NCI-H1092 treated with DMSO at 0.1 percent for 48 hours (cell line): ENCODE data around the gene ULBP2.
A peak's percentile ranks its signal among the peaks of the same experiment; 100 is the strongest.
"Not testable (repeated sequence)": the region's sequence is repeated elsewhere in the genome, so short reads cannot be mapped to it uniquely, and the experiment has no call there.

Source experiments
- DNase-seq: peaks from one replicate; lab custom pipeline; 2025; lab: John Stamatoyannopoulos, UW

The ULBP2 gene

DNA sequence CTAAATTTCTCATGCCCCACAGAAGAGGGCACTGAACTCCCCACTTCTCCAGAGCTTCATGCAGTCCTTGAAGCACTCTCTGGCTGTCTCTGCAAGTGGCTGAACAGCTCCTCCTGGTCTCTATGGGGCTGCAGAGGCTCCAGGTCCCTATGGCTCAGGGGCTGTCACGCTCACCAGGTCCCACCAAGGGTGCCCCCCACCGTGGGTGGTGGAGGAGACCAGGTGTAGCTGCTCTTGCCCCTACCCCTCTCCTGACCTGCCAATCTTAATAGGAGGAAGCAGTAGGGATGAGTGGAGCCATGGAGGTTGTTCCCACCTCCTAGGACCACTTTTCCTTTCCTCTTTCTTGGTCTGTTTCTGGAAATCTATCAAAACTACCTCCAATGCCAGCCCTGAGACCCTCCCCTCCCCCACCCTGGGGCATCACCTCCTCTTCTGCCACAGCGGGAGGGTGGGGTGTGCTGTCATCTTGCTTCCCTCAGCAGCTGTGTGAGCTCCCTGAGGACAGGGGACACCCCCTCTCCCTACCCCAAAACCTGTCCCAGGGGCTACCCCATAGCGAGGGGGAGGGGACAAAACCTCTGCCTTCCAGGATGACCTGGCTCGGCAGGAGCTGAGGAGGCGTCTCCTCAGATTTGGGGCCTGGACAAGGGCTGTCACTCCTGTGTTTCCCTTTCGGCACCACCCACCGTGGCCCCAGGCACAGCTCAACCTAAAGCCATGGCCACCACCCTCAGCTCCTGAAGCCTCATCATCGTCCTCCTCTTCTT is 31.9 kb upstream of the ULBP2 start:
- no peak for DNase-seq

DNA sequence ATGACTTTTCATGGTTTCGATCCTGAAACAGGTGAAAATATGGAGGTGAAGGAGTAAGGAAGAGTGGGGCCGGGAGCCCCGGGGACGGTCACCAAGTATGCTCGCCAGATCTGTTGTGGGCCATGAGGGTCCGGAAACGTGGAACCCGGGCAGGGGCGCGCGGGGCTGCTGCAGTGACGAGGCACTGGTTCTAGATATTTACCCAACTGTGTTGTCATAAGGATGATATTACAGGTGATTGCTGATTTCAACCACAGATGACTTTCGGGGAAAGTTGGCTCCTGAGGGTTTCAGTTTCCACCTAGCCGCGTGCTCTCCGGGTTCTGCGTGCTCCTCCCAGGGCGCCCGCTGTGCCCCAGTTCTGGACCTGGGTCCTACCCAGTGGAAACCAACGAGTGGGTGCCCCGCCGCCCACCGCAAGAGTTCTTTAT is 31.1 kb upstream of the ULBP2 start:
- no peak for DNase-seq

DNA sequence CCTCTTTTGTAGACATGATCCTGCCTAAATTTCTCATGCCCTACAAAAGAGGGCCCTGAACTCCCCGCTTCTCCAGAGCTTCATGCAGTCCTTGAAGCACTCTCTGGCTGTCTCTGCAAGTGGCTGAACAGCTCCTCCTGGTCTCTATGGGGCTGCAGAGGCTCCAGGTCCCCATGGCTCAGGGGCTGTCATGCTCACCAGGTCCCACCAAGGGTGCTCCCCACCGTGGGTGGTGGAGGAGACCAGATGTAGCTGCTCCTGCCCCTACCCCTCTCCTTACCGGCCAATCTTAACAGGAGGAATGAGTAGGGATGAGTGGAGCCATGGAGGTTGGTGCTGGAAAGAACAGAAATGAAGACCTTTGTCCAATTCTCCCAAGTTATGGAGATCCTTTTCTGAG is 29.1 kb upstream of the ULBP2 start:
- not testable (repeated sequence) for DNase-seq

DNA sequence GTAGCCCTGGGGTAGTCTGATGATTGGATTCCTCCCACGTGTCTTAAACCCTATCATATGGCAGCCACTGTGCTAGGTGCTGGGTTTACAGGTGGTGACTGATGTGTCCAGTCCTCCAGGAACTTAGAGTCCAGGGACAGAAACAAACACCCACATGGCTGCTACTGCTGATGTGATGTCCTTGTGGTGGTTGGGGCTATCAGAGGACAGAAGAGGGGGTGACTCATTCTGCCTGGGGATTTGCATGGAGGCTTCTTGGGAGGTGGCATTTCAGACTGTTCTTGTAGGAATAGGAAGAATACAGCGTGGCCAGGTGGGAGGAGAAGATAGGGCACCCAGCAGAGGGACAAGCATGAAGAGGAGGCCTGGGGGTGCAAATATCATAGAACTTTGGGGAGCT is 28.7 kb upstream of the ULBP2 start:
- DNase-seq, result no peak

DNA sequence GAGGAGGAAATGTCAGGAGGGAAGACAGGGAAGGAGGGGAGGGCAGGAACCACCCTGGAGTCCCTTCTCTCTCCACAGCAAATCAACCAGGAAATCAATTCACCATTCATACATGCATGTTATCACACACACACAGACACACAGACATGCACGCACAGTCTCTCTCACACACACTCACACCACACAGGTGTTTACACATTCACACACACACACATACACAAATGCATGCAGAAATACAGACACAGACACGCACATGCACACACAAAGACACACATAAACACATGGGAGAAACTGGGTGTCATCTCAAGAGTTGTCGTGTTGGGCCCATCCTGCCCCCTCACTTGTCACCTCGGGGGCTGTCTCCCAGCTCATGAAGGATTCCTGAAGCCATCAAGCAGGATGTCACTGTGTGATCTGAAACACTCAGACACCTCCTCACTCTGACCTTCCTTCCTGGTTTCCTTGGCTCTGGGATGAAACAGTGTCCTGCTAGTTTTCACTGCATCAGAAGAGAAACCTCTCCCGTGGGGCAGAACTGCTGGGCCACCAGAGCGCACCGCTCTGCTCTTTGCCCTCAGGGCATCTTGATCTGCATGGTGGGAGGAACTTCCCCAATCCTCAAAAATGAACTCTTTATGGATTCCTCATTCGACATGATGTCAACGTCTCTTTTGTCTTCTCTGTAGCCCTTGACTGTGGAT is 28.1 kb upstream of the ULBP2 start:
- no peak for DNase-seq

DNA sequence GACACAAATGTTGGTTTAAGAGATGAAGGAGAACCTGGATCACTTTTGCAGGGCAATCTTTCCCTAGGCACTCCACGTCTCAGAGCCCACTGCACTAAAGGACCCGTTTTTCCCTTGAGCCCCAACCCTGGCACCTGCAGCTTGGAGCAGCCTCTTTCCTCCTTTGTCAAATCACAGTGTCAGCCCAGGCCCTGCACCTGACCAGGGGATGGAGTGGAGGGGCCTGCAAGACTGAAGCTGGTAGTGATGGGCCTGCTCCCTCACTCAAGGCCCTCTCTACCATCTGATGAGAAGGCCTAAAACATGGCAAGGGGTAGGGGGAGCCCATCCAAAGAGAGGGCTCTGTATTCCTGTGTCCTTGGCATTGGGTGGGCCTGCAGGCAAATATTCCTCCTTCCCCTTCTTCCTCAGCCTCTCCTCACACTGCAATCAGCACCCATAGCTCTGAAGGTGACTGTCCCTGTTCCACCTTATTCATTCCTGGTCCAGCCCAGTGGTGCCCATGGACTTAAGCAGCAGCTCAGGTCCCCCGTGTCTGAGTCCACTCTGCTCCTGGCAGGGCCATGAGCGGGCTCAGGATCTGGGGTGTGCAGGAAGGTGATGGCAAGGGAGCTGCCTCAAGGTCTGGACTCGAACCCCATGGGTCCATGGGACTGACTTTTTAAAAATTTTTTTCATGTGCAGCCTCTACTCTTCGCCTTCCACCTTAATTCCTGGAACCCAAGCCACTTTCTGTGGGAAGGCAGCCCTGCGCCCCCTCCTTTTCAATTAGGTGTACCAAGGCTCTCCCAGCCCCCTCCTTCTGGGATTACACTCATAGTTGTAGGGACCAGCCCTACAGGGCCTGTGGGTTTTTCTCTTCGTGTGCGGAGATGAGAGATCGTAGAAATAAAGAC is 25.6 kb upstream of the ULBP2 start:
- DNase-seq, result no peak

DNA sequence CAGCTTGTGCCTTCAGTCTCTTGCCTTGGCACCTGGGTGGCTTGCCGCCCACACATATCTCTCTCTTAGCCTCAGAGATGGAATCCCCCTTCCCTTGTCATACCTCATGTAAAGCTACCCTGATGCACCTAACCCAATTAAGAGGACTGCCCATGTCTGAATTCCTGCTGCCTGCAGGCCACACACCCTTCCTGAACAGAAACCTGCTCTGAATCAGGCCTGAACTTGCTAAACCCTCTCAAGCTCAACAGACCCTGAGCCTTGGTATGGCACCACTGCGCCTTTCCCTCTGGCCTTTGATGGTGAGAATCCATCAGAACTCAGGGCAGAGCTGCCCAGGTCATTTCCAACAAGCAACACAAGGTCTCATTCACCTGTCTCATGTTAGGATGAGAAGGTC is 24.1 kb upstream of the ULBP2 start:
- DNase-seq, result no peak

DNA sequence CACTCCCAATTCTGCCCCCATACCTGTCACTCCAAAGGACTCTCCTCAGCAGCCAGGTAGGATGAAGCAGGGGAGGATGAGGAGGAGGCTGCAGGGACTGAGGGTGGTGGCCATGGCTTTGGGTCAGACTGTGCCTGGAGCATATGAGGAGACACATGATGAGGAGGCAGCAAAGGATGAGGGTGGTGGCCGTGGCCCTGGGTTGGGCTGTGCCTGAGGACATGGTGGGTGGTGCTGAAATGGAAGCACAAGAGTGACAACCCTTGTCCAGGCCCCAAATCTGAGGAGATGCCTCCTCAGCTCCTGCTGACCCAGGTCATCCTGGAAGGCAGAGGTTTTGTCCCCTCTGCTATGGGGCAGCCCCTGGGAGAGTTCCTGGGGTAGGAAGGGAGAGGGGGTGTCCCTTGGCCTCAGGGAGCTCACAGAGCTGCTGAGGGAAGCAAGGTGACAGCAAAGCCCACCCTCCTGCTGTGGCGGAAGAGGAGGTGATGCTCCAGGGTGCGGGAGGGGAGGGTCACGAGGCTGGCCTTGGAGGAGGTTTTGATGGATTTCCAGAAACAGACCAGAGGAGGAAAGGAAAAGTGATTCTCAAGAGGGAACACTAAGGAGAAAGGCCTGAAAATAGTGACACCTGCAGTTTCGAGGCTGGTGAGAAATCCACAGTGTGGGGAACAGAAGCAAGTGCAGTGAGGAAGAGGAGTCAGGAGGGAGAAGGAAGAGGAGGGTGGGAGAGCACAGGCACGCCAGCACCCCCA is 23.5 kb upstream of the ULBP2 start:
- no peak for DNase-seq

DNA sequence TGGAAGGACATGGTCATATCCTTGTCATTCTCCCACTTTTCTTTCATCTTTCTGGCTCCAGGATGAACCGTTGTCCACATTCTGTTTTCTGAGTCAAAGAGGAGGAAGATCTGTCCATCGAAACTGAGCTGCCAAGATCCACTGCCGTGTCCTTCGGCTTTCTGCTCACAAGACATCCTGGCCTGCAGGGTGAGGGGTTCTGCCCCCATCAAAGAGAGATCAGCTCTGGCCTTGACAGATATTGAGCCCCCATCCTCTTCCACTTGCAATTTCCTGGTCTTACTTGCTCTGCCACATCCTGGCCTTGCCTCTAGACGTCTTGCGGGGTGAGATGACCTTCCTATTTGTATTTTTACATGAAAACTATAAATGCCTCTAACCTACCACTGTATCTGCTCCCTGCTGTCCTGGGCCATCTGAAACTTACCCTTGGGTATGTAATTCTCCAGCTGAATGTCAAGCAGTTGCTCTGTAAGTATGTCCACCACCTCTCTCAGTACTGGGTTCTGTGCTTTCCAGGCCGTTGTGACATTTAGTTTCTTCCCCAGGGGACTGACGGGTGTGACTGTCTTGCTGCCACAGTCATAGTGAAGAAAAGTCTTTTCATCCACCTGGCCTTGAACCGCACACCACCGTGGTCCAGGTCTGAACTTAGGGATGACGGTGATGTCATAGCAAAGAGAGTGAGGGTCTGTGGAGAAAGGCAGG is 22.5 kb upstream of the ULBP2 start:
- not testable (repeated sequence) for DNase-seq

DNA sequence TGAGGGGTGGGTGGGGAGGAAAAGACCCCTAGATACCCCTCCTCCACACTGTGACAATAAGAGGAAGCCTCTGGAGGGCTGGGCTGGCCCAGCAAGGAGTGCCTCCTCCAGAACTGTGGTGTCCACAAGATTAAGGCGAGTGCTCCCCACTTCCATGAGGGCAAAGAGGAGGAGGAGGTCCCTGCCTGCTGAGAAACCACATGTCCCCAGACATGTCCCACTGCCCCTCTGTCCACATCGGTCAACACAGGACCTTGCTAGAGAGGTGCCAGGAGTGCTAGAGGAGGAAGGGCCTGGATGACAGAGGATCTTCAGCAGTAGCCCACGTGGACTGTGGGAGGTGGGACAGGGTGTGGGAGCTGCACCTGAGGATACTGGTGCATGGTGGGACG is 22.0 kb upstream of the ULBP2 start:
- no peak for DNase-seq

DNA sequence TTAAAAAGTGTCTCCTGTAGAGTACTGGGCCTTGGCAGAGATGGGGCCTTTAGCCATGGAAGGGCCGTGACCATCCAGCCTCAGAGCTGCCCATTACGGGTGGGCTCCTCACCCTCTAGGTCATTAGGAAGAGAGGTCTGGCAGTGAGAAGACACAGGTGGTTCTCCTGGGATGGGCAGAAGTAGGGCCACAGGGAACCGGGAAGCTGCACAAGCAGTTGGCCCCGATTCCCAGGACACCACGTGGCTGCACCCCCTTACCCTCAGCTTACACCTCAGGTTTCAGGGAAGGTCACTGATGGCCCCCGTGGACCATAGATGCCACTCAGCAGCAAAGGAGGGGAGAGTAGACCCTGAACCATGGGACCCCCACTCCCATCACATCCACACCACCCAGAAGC is 20.5 kb upstream of the ULBP2 start:
- DNase-seq, result no peak

DNA sequence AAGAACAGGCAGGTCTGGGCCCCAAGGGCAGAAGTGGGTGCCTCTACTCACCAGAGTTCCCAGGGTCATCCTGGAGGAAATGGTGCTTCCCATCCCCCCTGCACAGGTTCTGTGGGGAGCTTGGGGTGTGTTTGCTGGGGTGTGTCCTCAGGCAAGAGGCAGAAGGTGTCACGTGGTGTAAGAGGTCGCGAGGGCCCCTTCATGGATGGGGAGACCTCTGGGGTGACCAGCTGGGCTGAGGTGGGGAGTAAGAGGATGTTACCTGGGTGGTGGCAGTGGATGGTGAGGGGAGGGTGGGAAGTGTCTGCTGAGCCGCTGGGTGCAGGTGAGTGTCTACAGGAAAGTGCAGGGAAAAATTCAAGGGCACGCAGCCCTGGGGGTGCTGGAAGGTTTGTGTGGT is 19.7 kb upstream of the ULBP2 start:
- not testable (repeated sequence) for DNase-seq

DNA sequence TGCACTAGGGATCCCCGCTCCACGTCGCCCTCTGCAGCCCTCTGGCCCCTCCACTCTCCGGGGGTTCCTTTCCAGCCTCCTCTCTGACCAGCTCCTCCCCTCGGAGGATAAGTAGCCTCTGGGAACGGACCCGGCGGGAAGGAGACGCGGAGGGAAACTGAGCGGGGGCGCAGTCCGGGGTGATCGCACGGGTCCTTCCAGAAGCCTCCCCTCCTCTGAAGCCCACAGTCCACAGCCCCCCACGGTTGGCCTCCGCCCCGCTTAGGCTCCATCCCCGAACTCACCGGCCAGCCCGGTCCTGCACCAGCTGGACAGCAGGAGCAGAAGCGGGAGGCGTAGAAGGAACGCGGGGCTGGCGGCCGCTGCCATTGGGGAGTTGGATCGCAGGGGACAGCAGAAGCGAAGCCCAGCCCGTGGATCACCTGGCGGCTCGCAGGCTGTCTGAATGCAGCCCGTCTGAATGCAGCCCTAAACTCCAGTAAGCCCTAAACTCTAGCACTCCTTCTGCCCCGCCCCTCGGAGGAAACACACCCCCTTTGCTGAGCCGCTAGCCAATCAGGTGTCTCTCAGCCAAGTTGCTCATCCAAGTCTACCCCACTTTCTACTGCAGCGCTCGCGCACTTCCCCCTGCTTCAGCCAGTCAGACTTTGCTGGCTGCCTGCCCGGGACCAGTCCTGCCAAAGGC is 19.0 kb upstream of the ULBP2 start, which contains the start of gene RAET1G:
Gene RAET1G (minus strand): TSS at position 480 of the 685 bp plus-strand sequence. CDS start 111 bp downstream, at position 369.
- DNase-seq, result peak; percentile 8

DNA sequence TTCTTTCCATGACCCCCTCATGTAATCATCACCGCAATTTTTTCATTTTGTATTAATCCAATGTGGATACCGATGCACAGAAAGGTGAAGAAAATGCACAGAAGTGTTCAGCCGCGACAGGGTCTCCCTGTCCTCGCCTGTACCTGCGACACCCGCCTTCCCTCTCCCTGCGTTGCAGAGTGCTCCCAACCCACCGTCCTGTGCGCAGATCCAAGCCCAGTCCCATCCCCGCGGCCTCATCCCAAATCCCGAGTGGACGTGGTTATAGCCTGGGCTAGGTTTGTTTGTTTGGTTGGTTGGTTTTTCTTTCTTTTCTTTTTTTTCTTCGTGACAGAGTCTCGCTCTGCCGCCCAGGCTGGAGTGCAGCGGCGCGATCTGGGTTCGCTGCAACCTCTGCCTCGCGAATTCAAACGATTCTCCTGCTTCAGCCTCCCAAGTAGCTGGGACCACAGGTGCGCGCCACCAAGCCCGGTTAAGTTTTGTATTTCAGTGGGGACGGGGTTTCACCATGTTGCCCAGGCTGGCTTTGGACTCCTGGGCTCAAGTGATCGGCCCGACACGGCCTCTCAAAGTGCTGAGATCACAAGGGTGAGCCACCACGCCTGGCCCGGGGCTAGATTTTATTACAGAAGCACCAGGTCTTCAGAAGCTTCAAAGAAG is 18.4 kb upstream of the ULBP2 start:
- DNase-seq, result no peak

DNA sequence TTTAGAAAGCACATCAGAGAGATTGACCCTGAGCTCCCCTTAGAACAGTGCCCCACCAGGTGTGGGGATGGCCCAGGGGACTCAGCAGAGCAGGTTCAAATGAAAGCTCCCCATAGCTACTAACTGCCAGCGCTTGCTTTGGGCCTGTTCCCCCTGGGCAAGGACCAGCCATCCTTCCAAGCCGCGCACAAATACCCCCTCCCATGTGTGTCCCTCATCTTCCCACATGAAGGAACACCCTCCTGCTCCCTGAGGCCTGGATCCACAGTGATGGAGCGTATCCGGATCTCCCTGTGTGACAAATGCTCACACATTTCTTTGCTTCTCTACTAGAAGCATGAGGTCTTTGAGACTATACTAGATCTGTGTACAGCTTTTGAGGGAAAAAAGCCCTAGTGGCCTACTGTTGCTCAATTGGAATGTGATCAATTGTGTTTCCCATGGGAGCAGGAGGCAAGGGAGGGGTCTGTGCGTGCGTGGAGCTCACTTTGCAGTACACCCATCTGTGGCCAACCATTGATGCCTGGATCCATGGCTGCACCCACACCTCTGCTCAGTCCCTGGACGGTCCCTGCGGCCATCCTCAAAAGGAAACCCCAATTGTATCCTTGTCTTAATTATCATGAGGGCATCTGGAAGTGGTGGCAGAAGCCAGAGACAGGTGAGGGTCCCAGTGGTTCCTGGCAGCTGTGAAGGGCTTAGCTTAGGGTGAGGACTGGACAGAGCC is 17.4 kb upstream of the ULBP2 start:
- DNase-seq, result no peak

DNA sequence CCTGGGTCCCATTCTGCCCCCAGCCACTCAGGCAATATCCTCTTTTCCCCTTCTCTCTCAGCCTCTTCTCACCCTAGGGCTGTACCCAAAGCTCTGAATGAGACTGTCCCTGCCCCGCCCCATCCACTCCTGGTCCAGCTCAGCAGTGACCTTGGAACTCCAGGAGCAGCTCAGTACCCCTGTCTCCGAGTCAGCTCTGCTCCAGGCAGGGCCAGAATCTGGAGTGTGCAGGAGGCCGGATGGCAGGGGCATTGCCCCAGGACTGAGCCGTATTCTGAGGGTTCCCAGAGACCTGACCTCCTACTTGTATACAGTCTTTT is 16.9 kb upstream of the ULBP2 start:
- DNase-seq, result no peak

DNA sequence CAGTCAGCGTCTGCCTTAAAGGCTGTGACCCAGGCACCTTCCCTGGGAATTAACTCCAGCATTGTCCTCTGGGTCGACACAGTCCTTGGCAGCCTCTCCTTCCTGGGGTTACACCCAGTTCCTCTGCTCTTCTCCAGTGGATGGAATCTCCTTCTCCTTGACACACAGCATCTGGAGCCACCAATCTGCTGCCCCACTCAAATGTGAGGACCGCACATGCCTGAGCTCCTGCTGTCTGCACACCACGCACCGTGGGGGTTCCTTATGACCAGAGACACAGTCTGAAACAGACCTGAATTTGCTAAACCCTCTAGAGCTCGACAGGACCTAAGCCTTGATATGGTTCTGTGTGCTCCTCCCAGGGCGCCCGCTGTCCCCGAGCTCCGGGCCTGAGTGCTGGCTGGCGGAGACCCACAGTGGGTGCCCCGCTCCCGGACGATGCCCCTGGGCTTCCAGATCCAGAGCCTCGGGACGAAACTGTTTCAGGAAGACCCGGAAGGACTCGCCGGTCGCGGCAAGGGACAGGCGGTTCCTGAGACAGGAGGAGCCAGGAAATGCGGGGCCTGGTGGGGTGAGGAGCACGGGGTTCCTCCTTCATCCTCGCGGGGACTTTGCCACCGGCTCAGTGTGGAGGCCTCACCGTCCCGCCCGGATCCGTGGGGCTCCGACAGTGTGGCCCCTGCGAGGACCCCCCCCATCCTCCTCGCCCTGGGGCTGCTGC is 16.4 kb upstream of the ULBP2 start:
- no peak for DNase-seq

DNA sequence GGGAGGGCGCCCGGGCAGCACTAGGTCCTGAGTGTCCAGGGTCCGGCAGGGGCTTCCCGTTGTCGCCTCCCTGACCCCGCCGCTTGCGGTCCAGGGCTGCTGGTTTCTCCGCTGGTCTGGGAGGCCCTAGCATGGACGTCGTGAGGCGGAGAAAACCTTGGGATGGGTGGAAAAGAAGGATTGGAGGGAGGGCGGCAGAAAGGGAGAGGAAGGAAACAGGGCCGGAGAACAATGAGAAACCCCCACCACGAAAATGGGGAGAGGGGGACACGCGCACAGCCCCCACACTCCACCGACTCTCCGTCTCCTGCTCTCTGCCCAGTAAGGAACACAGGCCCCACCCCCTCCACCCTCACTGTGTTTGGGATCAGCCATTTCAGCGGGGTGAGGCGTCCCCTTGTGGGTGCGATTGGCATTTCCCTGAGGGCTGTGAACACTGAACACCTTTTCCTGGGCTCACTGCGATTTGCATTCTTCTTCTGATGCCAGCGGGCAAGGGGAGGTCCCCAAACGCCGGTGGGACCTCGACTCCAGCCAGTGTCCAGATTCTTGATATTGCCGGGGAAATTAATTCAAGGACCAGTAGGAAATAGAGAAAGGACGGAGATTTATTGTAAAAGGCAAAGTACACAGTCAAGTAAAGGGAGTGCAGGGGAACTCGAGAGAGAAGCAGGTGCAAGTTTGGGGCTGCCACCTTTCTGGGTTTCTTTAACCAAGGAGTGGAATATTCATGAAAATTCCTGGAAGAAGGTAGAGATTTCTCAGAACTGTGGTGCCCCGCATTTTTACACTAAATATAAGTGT is 15.6 kb upstream of the ULBP2 start:
- peak; percentile 50 for DNase-seq
